GM23338 (cell line): Measurements from ENCODE around the gene CDYL.

Experiments
- CREB1 ChIP-seq: fragments of 250-450 bp; sonication (Bioruptor Pico); IDR thresholded peaks from 2 replicates; pipeline ENCODE4 v1.5.0; 2020; ENCODE audit warnings: low read depth, mild to moderate bottlenecking, moderate library complexity
- CTCF ChIP-seq, 2 experiments: fragments of 200-600 bp in 1 of 2; sonication (generic) in 1 of 2; conservative IDR thresholded peaks; 2 replicates each; pipeline versions ENCODE4 v1.5.1 to v1.6.1; 2016 to 2017; ENCODE audit warnings: antibody characterized with exemption in 2 of 2, low read depth in 2 of 2, mild to moderate bottlenecking in 2 of 2, moderate library complexity in 1 of 2
- POLR2AphosphoS5 ChIP-seq: IDR thresholded peaks from 2 replicates; pipeline ENCODE4 v1.6.1; 2016; ENCODE audit warnings: antibody characterized with exemption, low read depth

GRCh38 chr6:4853349-4853748 is 77.1 kb downstream of the CDYL start:
- TF ChIP-seq CREB1 (no peak), CTCF (conservative IDR thresholded peaks at IDR 0.05; ENCODE audit: low read depth in 2 of 2) (no peak), POLR2AphosphoS5 (no peak)
